Activated naive CD8-positive, alpha-beta T cell treated with anti-CD3 and anti-CD28 coated beads for 36 hours (primary cell): ENCODE data around the gene MCCC2. TPM values are rescaled to one million over a fixed set of nuclear protein-coding genes. Genes with fewer than 3 reads are reported as not detected.
"Not testable (repeated sequence)": the region's sequence is repeated elsewhere in the genome, so short reads cannot be mapped to it uniquely, and the experiment has no call there.

ENCODE experiments used
- DNase-seq: peaks from one replicate; pipeline ENCODE4 v3.0.0; 2021
- H3K27ac Mint-ChIP-seq: one replicate; pipeline ENCODE4 v1.8.0; 2022; ENCODE audit warnings: mild to moderate bottlenecking, moderate library complexity, mixed read lengths
- H3K27me3 Mint-ChIP-seq: one replicate; pipeline ENCODE4 v1.8.0; 2022; ENCODE audit warnings: mild to moderate bottlenecking, mixed read lengths
- H3K36me3 Mint-ChIP-seq: one replicate; pipeline ENCODE4 v1.8.0; 2021; ENCODE audit warnings: mild to moderate bottlenecking, mixed read lengths
- H3K4me1 Mint-ChIP-seq: one replicate; pipeline ENCODE4 v1.8.0; 2021; ENCODE audit warnings: mixed read lengths
- H3K4me3 Mint-ChIP-seq: one replicate; pipeline ENCODE4 v1.8.0; 2022; ENCODE audit warnings: mild to moderate bottlenecking, moderate library complexity, mixed read lengths
- H3K9me3 Mint-ChIP-seq: one replicate; pipeline ENCODE4 v1.8.0; 2022; ENCODE audit warnings: mixed read lengths
- total RNA-seq, 2 experiments: library from RNA; stranded (reverse); gene quantifications; one replicate each; pipeline ENCODE4 v1.2.3, GENCODE V29; 2021

Gene MCCC2
- total RNA-seq: 10 to 100 TPM; 72.6 to 74.7 TPM

DNA sequence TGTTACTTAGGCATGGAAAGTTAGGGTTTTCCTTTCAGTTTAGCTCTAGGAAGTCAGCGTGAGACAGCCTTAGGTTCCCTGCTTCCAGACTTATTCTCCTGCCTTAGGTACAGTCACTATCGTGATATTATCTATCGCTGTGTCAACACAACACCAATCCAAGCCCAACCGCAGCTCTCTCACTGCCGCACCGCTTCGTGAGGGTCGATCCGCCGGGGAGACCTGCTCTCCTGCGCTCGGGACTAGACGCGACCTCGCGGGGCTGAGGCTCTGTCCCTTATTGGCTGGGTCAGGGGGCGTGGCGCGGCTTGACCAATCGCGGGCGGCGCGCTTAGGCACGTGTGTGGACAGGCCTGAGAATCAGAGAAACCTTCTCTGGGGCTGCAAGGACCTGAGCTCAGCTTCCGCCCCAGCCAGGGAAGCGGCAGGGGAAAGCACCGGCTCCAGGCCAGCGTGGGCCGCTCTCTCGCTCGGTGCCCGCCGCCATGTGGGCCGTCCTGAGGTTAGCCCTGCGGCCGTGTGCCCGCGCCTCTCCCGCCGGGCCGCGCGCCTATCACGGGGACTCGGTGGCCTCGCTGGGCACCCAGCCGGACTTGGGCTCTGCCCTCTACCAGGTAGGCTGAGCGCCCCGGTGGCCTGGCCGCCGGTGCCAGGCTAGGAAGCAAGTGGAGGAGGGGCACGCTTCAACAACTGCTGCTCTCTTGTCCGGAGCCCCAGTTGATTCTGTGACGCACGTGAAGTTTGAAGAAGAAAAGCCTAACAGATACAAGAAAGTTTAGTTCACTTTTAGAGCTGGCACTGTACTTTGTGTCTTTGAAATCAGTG, at the start of gene MCCC2:
Gene MCCC2, plus strand, starts transcription at position 400 of the 825 bp plus-strand sequence. Its CDS starts 86 bp downstream, at position 486.
- peak within 1 kb of the TSS; percentile 97 for H3K4me3 Mint-ChIP-seq
- H3K9me3 Mint-ChIP-seq: peaks cover 3% of the 10 kb centered on the region
- peak; percentile 98 for DNase-seq
- H3K27me3 Mint-ChIP-seq: no peaks in the 10 kb centered on the region
- peak within 1 kb of the TSS; percentile 99 for H3K27ac Mint-ChIP-seq
- H3K36me3 Mint-ChIP-seq: peaks cover 29% of the 10 kb centered on the region
- peaks cover 33% of the 10 kb centered on the region for H3K4me1 Mint-ChIP-seq

DNA sequence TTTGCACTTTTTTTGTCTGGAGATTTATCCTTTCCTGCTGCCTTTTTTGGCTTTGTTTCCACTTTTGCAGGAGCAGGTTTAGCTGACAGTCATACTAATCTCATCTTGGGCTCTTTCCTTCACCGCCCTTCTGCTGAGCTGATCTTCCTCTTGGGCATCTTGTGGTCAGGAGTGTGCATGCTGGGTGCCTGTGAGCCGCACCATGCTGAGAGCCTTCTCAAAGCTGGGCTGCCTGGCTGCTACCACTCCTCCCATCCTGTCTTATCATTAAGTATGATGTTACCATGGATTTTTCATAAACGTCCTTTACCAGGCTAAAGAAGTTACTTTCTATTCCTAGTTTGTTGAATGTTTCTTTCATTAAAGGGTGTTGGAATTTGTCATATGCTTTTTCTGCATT, 49.5 kb upstream of the MCCC2 start:
- peaks cover 39% of the 10 kb centered on the region for H3K36me3 Mint-ChIP-seq

GRCh38 chr5:71550885-71551284, 36.3 kb upstream of the MCCC2 start:
- H3K4me3 Mint-ChIP-seq, H3K27me3 Mint-ChIP-seq, DNase-seq, H3K4me1 Mint-ChIP-seq, H3K9me3 Mint-ChIP-seq, H3K27ac Mint-ChIP-seq: not testable (repeated sequence)
- H3K36me3 Mint-ChIP-seq: peaks cover 58% of the 10 kb centered on the region

More for the DNA sequence above, 49.5 kb upstream of the MCCC2 start:
- H3K27me3 Mint-ChIP-seq: no peaks in the 10 kb centered on the region
- no peak for DNase-seq
- no peak overlapping the region for H3K27ac Mint-ChIP-seq
- H3K4me1 Mint-ChIP-seq: peaks cover 6% of the 10 kb centered on the region
- no peaks in the 10 kb centered on the region for H3K9me3 Mint-ChIP-seq
- no peak overlapping the region for H3K4me3 Mint-ChIP-seq

GRCh38 chr5:71551582-71551981, 35.6 kb upstream of the MCCC2 start:
- DNase-seq, H3K27me3 Mint-ChIP-seq, H3K4me1 Mint-ChIP-seq, H3K27ac Mint-ChIP-seq, H3K4me3 Mint-ChIP-seq, H3K9me3 Mint-ChIP-seq: not testable (repeated sequence)
- peaks cover 58% of the 10 kb centered on the region for H3K36me3 Mint-ChIP-seq

- not testable (repeated sequence) for H3K27ac Mint-ChIP-seq, H3K4me3 Mint-ChIP-seq, H3K4me1 Mint-ChIP-seq, H3K27me3 Mint-ChIP-seq, DNase-seq, H3K9me3 Mint-ChIP-seq
- peaks cover 54% of the 10 kb centered on the region for H3K36me3 Mint-ChIP-seq
Observed at GRCh38 chr5:71552026-71552749, 35.0 kb upstream of the MCCC2 start.

- H3K27ac Mint-ChIP-seq: no peak overlapping the region
- DNase-seq: no peak
- no peak overlapping the region for H3K4me3 Mint-ChIP-seq
- no peaks in the 10 kb centered on the region for H3K27me3 Mint-ChIP-seq
- H3K4me1 Mint-ChIP-seq: no peaks in the 10 kb centered on the region
- no peaks in the 10 kb centered on the region for H3K9me3 Mint-ChIP-seq
- H3K36me3 Mint-ChIP-seq: peaks cover 8% of the 10 kb centered on the region
Observed at GRCh38 chr5:71563161-71563560, 24.0 kb upstream of the MCCC2 start.

- no peak overlapping the region for H3K27ac Mint-ChIP-seq
- peaks cover 12% of the 10 kb centered on the region for H3K36me3 Mint-ChIP-seq
- no peak for DNase-seq
- no peaks in the 10 kb centered on the region for H3K4me1 Mint-ChIP-seq
- H3K27me3 Mint-ChIP-seq: no peaks in the 10 kb centered on the region
- no peaks in the 10 kb centered on the region for H3K9me3 Mint-ChIP-seq
- H3K4me3 Mint-ChIP-seq: no peak overlapping the region
Observed at GRCh38 chr5:71564895-71565294, 22.2 kb upstream of the MCCC2 start.

DNA sequence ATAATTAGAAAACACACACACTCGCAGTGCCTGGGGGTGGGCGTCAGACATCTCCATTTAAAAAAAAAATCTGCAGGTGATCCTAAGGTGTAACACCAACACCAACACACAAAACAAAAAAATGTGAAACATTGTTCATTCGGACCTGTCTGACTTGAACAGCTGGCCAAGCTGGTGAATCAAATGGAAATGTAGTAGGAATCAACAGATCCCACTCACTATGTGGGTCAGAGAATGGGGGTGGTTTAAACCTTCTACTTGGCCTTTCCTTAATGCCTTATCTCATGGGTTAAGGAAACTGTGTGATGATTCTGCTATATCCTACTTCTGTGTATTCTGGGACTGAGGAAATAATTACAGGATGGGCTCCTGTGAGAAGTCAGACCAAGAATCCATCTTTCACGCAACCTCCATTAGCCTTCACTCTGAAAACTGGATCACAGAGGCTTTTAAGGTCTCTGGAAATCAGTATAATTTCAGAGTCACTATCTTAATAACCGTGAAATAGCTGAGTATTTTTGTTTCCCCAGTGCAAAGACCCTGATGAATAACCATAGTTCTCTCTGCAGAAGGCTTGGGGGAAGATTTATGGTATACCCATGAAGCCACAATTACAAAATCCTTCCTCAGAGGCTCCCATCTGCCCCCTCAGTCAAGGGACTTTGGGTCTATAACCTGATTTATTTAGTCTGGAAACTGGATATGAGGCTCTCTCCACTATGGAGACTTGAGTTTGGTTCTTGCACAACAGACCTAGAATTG, 17.2 kb upstream of the MCCC2 start:
- Mint-ChIP-seq H3K4me3 (no peak overlapping the region), H3K27ac (no peak overlapping the region), H3K27me3 (no peaks in the 10 kb centered on the region), H3K4me1 (no peaks in the 10 kb centered on the region), H3K9me3 (no peaks in the 10 kb centered on the region), H3K36me3 (peaks cover 9% of the 10 kb centered on the region)
- DNase-seq: no peak

DNA sequence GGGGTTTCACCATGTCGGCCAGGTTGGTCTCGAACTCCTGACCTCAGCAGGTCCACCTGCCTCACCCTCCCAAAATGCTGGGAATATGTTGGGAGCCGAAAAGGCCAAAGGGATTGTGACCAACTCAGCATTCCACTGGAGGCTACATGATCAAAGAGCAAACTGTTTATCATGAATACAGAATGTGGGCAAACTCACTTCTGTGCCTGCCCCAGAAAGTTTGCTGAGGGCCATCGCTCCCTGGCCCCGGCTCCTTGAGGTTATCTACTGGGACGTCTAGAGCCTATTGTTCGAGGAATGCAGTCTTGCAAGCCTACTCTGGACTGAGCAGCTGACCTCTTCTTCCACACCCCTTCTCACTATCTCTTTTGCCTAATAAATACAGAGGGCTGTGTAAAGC, 15.3 kb upstream of the MCCC2 start:
- not testable (repeated sequence) for H3K4me1 Mint-ChIP-seq, DNase-seq, H3K4me3 Mint-ChIP-seq, H3K9me3 Mint-ChIP-seq, H3K27ac Mint-ChIP-seq, H3K27me3 Mint-ChIP-seq
- peaks cover 18% of the 10 kb centered on the region for H3K36me3 Mint-ChIP-seq

- no peak overlapping the region for H3K4me3 Mint-ChIP-seq
- H3K9me3 Mint-ChIP-seq: peaks cover 6% of the 10 kb centered on the region
- H3K36me3 Mint-ChIP-seq: peaks cover 30% of the 10 kb centered on the region
- DNase-seq: no peak
- no peaks in the 10 kb centered on the region for H3K4me1 Mint-ChIP-seq
- H3K27me3 Mint-ChIP-seq: no peaks in the 10 kb centered on the region
- H3K27ac Mint-ChIP-seq: no peak overlapping the region
Observed at GRCh38 chr5:71573591-71573990, 13.5 kb upstream of the MCCC2 start.

- peaks cover 30% of the 10 kb centered on the region for H3K36me3 Mint-ChIP-seq
- not testable (repeated sequence) for DNase-seq, H3K9me3 Mint-ChIP-seq, H3K27ac Mint-ChIP-seq, H3K4me1 Mint-ChIP-seq, H3K4me3 Mint-ChIP-seq, H3K27me3 Mint-ChIP-seq
Observed at GRCh38 chr5:71575588-71575987, 11.6 kb upstream of the MCCC2 start.

DNA sequence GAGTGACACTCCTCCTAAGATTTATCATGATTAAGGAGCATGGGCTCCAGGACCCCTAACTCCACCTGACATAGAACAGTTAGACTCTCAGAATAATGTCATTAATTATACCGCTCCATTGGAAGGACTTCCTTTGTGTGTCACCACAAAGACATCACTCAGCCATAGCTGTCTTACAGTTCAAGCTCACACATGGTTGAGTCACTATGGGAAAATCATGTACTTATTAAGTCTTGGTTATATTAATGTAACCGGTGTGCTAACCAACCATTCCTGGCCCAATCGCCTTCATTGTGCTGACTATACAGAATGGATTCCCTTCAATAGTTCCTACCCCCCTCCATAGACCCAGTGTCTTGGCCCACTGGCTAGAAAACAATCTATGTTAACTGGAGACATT, 10.9 kb upstream of the MCCC2 start:
- Mint-ChIP-seq H3K36me3 (peaks cover 30% of the 10 kb centered on the region), H3K4me3 (no peak overlapping the region), H3K4me1 (no peaks in the 10 kb centered on the region), H3K27ac (no peak overlapping the region), H3K27me3 (no peaks in the 10 kb centered on the region), H3K9me3 (peaks cover 6% of the 10 kb centered on the region)
- DNase-seq: no peak

DNA sequence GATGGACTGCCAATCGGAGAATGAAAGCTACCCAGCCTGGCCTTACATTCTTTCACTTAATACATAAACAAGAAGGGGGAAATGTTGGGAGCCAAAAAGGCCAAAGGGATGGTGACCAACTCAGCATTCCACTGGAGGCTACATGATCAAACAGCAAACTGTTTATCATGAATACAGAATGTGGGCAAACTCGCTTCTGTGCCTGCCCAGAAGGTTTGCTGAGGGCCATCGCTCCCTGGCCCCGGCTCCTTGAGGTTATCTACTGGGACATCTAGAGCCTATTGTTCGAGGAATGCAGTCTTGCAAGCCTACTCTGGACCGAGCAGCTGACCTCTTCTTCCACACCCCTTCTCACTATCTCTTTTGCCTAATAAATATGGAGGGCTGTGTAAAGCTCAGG, 9.3 kb upstream of the MCCC2 start:
- H3K27ac Mint-ChIP-seq, DNase-seq, H3K4me3 Mint-ChIP-seq, H3K4me1 Mint-ChIP-seq, H3K27me3 Mint-ChIP-seq, H3K9me3 Mint-ChIP-seq: not testable (repeated sequence)
- H3K36me3 Mint-ChIP-seq: peaks cover 30% of the 10 kb centered on the region

GRCh38 chr5:71582945-71583584, 4.1 kb upstream of the MCCC2 start:
- Mint-ChIP-seq H3K27me3 (no peaks in the 10 kb centered on the region), H3K4me1 (peaks cover 5% of the 10 kb centered on the region), H3K4me3 (no peak overlapping the region), H3K36me3 (peaks cover 14% of the 10 kb centered on the region), H3K27ac (no peak overlapping the region), H3K9me3 (peaks cover 2% of the 10 kb centered on the region)
- DNase-seq: no peak
